Stomach (tissue), 9 donors: Measurements from ENCODE around the gene LNX2. TPM values are rescaled to one million over a fixed set of nuclear protein-coding genes. Genes with fewer than 3 reads are reported as not detected.

Experiments
- DNase-seq, 2 donors: peaks; one replicate each; pipeline versions ENCODE4 v3.0.0 to v3.0.0-alpha.2; 2013 to 2019
- H3K27ac ChIP-seq, 5 donors: fragments of 200-600 bp in 4 of 5; sonication (generic) in 4 of 5; one replicate each; pipeline ENCODE4 v1.5.1; 2013 to 2019; ENCODE audit warnings: mild to moderate bottlenecking in 1 of 5, moderate library complexity in 1 of 5
- H3K27me3 ChIP-seq, 3 donors: fragments of 200-600 bp; sonication (generic); one replicate each; pipeline ENCODE4 v1.5.1; 2017 to 2019; ENCODE audit warnings: mixed run types in 1 of 3
- H3K36me3 ChIP-seq, 4 donors: fragments of 200-600 bp; sonication (generic); 1 replicate in 3 of 4; 2 replicates in 1 of 4; pipeline ENCODE4 v1.5.1; 2016 to 2019
- H3K4me1 ChIP-seq, 4 donors: fragments of 200-600 bp; sonication (generic); one replicate each; pipeline ENCODE4 v1.5.1; 2016 to 2019
- H3K4me3 ChIP-seq, 4 donors: fragments of 200-600 bp; sonication (generic) in 3 of 4; one replicate each; pipeline ENCODE4 v1.5.1; 2016 to 2019; ENCODE audit warnings: mild to moderate bottlenecking in 1 of 4
- H3K9me3 ChIP-seq, 4 donors: fragments of 200-600 bp; sonication (generic); one replicate each; pipeline ENCODE4 v1.5.1; 2016 to 2019
- CTCF ChIP-seq, 7 experiments: fragments of 450-650 bp in 4 of 7; fragments of 200-600 bp in 3 of 7; sonication (generic) in 3 of 7; IDR thresholded peaks; one replicate each; pipeline ENCODE4 v1.5.1; 2016 to 2019; ENCODE audit warnings: antibody characterized with exemption in 7 of 7, control low read depth in 2 of 7, mild to moderate bottlenecking in 1 of 7
- EP300 ChIP-seq: sonication (generic); formaldehyde crosslinking; IDR thresholded peaks from one replicate; pipeline ENCODE4 v1.6.1; 2017; ENCODE audit warnings: antibody characterized with exemption
- POLR2A ChIP-seq, 4 donors: fragments of 450-650 bp; IDR thresholded peaks; one replicate each; pipeline ENCODE4 v1.6.1; 2016; ENCODE audit warnings: antibody characterized with exemption in 4 of 4, control low read depth in 2 of 4, mild to moderate bottlenecking in 1 of 4, moderate library complexity in 1 of 4
- POLR2AphosphoS5 ChIP-seq, 3 donors: sonication (generic); formaldehyde crosslinking; IDR thresholded peaks; one replicate each; pipeline ENCODE4 v1.6.1; 2016; ENCODE audit warnings: antibody characterized with exemption in 3 of 3
- WGBS, 5 donors: extraction: QIAGEN DNeasy Blood & Tissue Kit in 3 of 5; methylation state at CpG; one replicate each; pipeline versions ENCODE4 v1.1.5 to v1.1.7; 2013 to 2018; 5-methylcytosine and 5-hydroxymethylcytosine counted together
- intact Hi-C: fragments of 100-400 bp; cut with DNase I; formaldehyde crosslinking; loops from one replicate; pipeline ENCODE4 v1.15.1; 2023; ENCODE audit warnings: low total_unique reads
- polyA plus RNA-seq, 3 donors: library from polyadenylated mRNA; stranded (reverse); fragments of 200-250 nt; gene quantifications; one replicate each; pipeline ENCODE4 v1.2.3, GENCODE V29; 2013
- total RNA-seq, 5 donors: library from RNA; depleted of rRNA; stranded (reverse); fragments of >200 nt; gene quantifications; one replicate each; pipeline versions ENCODE4 v1.1.0 to v1.2.3, GENCODE V29; 2014 to 2016
- donor health status: healthy with polysubstance abuse.
- donor health status: Bipolar disorder and iron deficiency.
- donor health status: healthy.

The LNX2 gene
- total and polyA plus RNA-seq, 8 donors = 3.5 to 35.7 (median 9.3) TPM

GRCh38 chr13:27665761-27666160 is 45.4 kb upstream of the LNX2 start:
- TF ChIP-seq CTCF (IDR thresholded peaks at IDR 0.05) (no peak), EP300 (no peak), POLR2AphosphoS5 (IDR thresholded peaks at IDR 0.05) (no peak), POLR2A (IDR thresholded peaks at IDR 0.05) (no peak)
- Histone ChIP-seq H3K27ac (no peak overlapping the region), H3K4me1 (peaks cover 0 to 16% (median 3%) of the 10 kb centered on the region in 4 donors), H3K36me3 (peaks cover 7 to 21% (median 18%) of the 10 kb centered on the region in 4 donors), H3K4me3 (no peak overlapping the region), H3K27me3 (no peaks in the 10 kb centered on the region), H3K9me3 (no peaks in the 10 kb centered on the region)
- DNase-seq = no peak
- intact Hi-C loops = no loop called here
- WGBS, 5 donors = 90 to 97% (median 94%) methylated on average over 19 of the region's 19 CpGs

GRCh38 chr13:27665333-27665732 is 45.0 kb upstream of the LNX2 start:
- no peak overlapping the region for H3K4me3 ChIP-seq
- 27 to 44% (median 37%) methylated on average over 3 of the region's 3 CpGs for WGBS, 5 donors
- intact Hi-C loops = no loop called here

GRCh38 chr13:27663947-27664346 is 43.6 kb upstream of the LNX2 start:
- Histone ChIP-seq H3K4me3 (no peak overlapping the region), H3K27ac (no peak overlapping the region), H3K4me1 (peaks cover 0 to 25% (median 6%) of the 10 kb centered on the region in 4 donors), H3K36me3 (peaks cover 7 to 22% (median 21%) of the 10 kb centered on the region in 4 donors), H3K9me3 (no peaks in the 10 kb centered on the region), H3K27me3 (no peaks in the 10 kb centered on the region)
- WGBS, 5 donors = 76 to 96% (median 93%) methylated on average over 8 of the region's 8 CpGs
- DNase-seq = peak in 1 of 2 donors; percentile 10
- intact Hi-C loops = no loop called here
- TF ChIP-seq POLR2AphosphoS5 (IDR thresholded peaks at IDR 0.05) (no peak), POLR2A (IDR thresholded peaks at IDR 0.05) (no peak), CTCF (IDR thresholded peaks at IDR 0.05) (no peak), EP300 (no peak)

More at GRCh38 chr13:27665333-27665732, 45.0 kb upstream of the LNX2 start:
- Histone ChIP-seq H3K4me1 (peaks cover 0 to 16% (median 3%) of the 10 kb centered on the region in 4 donors), H3K27ac (no peak overlapping the region), H3K27me3 (no peaks in the 10 kb centered on the region), H3K9me3 (no peaks in the 10 kb centered on the region), H3K36me3 (peaks cover 7 to 21% (median 21%) of the 10 kb centered on the region in 4 donors)
- DNase-seq = no peak
- no peak for TF ChIP-seq POLR2AphosphoS5 (IDR thresholded peaks at IDR 0.05)
- no peak for TF ChIP-seq POLR2A (IDR thresholded peaks at IDR 0.05)
- TF ChIP-seq CTCF (IDR thresholded peaks at IDR 0.05) = no peak
- TF ChIP-seq EP300 = no peak

- no peak for DNase-seq
Measured at GRCh38 chr13:27662738-27663470, 42.6 kb upstream of the LNX2 start.

More at GRCh38 chr13:27662738-27663470, 42.6 kb upstream of the LNX2 start:
- H3K27me3 ChIP-seq = no peaks in the 10 kb centered on the region
- H3K27ac ChIP-seq = no peak overlapping the region
- H3K4me3 ChIP-seq = no peak overlapping the region
- TF ChIP-seq POLR2A (IDR thresholded peaks at IDR 0.05) = no peak
- TF ChIP-seq EP300 = no peak
- TF ChIP-seq POLR2AphosphoS5 (IDR thresholded peaks at IDR 0.05) = no peak
- no peak for TF ChIP-seq CTCF (IDR thresholded peaks at IDR 0.05)
- 81 to 90% (median 86%) methylated on average over 2 of the region's 2 CpGs for WGBS, 5 donors
- no peaks in the 10 kb centered on the region for H3K9me3 ChIP-seq
- peaks cover 0 to 36% (median 13%) of the 10 kb centered on the region in 4 donors for H3K4me1 ChIP-seq
- H3K36me3 ChIP-seq = peaks cover 7 to 22% (median 21%) of the 10 kb centered on the region in 4 donors
- intact Hi-C loops = no loop called here
